ENCODE measurements around the gene LBR.

The LBR gene

GRCh38 chr1:225366018-225366417 is 61.8 kb downstream of the LBR start:
- no peak for DNase-seq

- no peak for DNase-seq
Measured at GRCh38 chr1:225364439-225364838, 63.4 kb downstream of the LBR start.

GRCh38 chr1:225362805-225363204 is 65.0 kb downstream of the LBR start:
- DNase-seq, result no peak

GRCh38 chr1:225361176-225361575 is 66.7 kb downstream of the LBR start:
- no peak for DNase-seq

- no peak for DNase-seq
Measured at GRCh38 chr1:225360119-225360518, 67.7 kb downstream of the LBR start.

GRCh38 chr1:225355863-225356262 is 72.0 kb downstream of the LBR start:
- no peak for DNase-seq

- no peak for DNase-seq
Measured at GRCh38 chr1:225354906-225355305, 72.9 kb downstream of the LBR start.
